CD4-positive, alpha-beta memory T cell (primary cell): Measurements from ENCODE around the gene CT45A6. TPM values are rescaled to one million over a fixed set of nuclear protein-coding genes. Genes with fewer than 3 reads are reported as not detected.

Experiments
- polyA plus RNA-seq, 2 donors: library from polyadenylated mRNA; unstranded; fragments of 300-500 nt; fragmentation: Illumina TruSeq; gene quantifications; one replicate each; pipeline ENCODE4 v1.2.3, GENCODE V29; 2021
- total RNA-seq, 2 experiments: library from RNA; stranded (reverse); gene quantifications; one replicate each; pipeline ENCODE4 v1.2.3, GENCODE V29; 2021

The CT45A6 gene
- total and polyA plus RNA-seq, 4 experiments from 2014 or later = not detected

Other genes starting within 250 kb of the CT45A6 start
- gene CT45A1, start 89.1 kb downstream of the CT45A6 start, total RNA-seq = not detected
- not detected for gene CT45A1, start 89.1 kb downstream of the CT45A6 start, polyA plus RNA-seq
- gene CT45A3, start 34.6 kb downstream of the CT45A6 start, total RNA-seq = not detected
- gene CT45A3, start 34.6 kb downstream of the CT45A6 start, polyA plus RNA-seq = not detected
- not detected for gene CT45A5, start 17.3 kb downstream of the CT45A6 start, total RNA-seq
- not detected for gene CT45A5, start 17.3 kb downstream of the CT45A6 start, polyA plus RNA-seq
- gene CT45A2, start 17.2 kb upstream of the CT45A6 start, total RNA-seq = not detected
- gene CT45A2, start 17.2 kb upstream of the CT45A6 start, polyA plus RNA-seq = not detected
- gene CT45A7, start 34.5 kb upstream of the CT45A6 start, total RNA-seq = not detected
- gene CT45A7, start 34.5 kb upstream of the CT45A6 start, polyA plus RNA-seq = not detected
- not detected for gene CT45A8, start 51.8 kb upstream of the CT45A6 start, total RNA-seq
- not detected for gene CT45A8, start 51.8 kb upstream of the CT45A6 start, polyA plus RNA-seq
- gene CT45A9, start 69.0 kb upstream of the CT45A6 start, total RNA-seq = not detected
- gene CT45A9, start 69.0 kb upstream of the CT45A6 start, polyA plus RNA-seq = not detected
- gene CT45A10, start 90.7 kb upstream of the CT45A6 start, total RNA-seq = not detected
- not detected for gene CT45A10, start 90.7 kb upstream of the CT45A6 start, polyA plus RNA-seq
- not detected for gene SAGE1, start 90.9 kb upstream of the CT45A6 start, total RNA-seq
- gene SAGE1, start 90.9 kb upstream of the CT45A6 start, polyA plus RNA-seq = not detected
- 10 to 100 TPM; 28.5 to 29.0 TPM for gene MMGT1, start 171.2 kb upstream of the CT45A6 start, total RNA-seq
- gene MMGT1, start 171.2 kb upstream of the CT45A6 start, polyA plus RNA-seq = 10 to 100 TPM in 1 of 2 donors, 1 to 10 TPM in 1; 9.1 to 13.7 TPM
- gene SLC9A6, start 182.6 kb upstream of the CT45A6 start, total RNA-seq = 10 to 100 TPM; 20.5 to 24.3 TPM
- 10 to 100 TPM; 20.7 to 30.1 TPM for gene SLC9A6, start 182.6 kb upstream of the CT45A6 start, polyA plus RNA-seq